NCI-H1092 treated with DMSO at 0.1 percent for 48 hours (cell line): Measurements from ENCODE around the gene PTPN1.
A peak's percentile ranks its signal among the peaks of the same experiment; 100 is the strongest.
"Not testable (repeated sequence)": the region's sequence is repeated elsewhere in the genome, so short reads cannot be mapped to it uniquely, and the experiment has no call there.

Experiments used
- DNase-seq: peaks from one replicate; lab custom pipeline; 2025; lab: John Stamatoyannopoulos, UW

PTPN1 gene

DNA sequence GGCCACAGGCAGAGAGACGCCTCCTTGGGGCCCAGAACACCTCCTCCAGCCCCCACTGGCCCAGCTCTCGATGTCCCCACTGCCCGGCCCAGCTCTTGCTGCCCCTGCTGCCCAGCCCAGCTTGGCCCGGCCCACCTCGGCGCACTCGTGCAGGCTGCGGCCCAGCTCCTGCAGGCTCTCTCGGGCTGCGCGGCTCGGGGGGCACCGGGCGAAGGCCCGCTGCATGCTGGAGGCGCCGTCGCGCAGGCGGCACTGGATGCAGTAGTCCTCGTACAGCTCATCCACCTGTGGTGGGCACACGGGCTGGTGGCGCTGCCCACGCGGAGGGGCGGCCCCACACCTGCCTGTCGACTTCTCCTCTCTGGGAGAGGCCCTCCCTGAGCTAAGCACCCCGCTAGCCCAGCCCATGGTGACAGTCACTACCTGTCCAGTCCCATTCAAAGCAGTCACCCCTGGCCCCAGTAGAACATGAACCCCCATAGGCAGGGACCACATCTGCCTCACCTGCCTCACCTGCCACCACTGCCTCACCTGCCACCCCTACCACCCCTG is 99.3 kb downstream of the PTPN1 start:
- no peak for DNase-seq

DNA sequence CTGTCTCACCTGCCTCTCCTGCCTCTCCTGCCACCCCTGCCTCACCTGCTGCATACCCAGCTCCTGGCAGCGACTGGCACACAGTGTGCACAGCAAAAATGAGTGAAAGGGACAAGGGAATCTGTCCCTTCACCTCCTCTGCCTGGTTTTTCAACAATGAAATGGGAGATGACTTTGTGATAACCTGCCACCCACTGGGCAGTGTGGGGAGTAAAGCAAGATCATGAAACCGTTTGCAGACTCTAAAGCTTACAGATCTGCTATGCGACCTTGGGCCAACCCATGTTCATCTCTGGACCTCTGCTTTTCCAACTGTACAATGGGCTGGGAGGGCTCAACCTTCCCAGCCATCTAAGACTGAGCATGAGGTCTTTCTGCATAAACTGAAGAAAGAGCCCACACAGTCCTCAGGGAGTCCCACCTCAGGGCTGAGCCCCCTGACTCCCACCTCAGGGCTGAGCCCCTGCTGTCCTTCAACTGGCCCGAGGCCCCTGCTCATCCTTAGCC is 100.1 kb downstream of the PTPN1 start:
- DNase-seq: peak; percentile 1

DNA sequence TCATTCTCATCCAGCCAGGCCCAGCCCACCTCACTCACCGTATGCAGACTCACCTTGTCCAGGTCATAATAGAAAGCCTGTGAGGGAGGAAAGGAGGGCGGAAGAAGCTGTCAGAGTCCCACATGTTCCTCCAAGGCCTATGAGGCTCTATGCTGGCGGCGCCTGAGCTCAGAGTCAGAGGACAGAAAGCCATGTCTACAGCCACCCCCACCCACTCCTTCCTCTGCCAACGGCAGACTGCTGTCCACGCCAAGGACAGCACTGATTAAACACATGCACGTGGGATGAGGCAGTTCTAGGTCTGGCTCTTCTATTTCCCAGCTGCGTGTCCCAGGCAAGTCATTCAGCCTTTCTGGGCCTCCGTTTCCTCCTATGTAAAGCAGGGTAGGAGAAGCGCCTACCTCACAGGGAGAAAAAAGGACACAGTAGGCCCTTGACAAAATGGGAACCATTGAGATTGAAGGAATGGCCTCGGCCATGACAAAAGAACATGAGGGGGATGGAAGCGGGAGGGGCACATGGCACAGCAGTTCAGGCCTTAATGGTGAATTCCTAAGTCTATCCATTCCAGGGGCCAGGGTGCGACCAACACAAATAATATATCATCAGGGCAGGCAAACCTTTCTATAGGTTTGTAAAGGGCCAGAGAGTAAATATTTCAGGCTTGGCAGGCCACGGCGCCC is 101.1 kb downstream of the PTPN1 start:
- no peak for DNase-seq

DNA sequence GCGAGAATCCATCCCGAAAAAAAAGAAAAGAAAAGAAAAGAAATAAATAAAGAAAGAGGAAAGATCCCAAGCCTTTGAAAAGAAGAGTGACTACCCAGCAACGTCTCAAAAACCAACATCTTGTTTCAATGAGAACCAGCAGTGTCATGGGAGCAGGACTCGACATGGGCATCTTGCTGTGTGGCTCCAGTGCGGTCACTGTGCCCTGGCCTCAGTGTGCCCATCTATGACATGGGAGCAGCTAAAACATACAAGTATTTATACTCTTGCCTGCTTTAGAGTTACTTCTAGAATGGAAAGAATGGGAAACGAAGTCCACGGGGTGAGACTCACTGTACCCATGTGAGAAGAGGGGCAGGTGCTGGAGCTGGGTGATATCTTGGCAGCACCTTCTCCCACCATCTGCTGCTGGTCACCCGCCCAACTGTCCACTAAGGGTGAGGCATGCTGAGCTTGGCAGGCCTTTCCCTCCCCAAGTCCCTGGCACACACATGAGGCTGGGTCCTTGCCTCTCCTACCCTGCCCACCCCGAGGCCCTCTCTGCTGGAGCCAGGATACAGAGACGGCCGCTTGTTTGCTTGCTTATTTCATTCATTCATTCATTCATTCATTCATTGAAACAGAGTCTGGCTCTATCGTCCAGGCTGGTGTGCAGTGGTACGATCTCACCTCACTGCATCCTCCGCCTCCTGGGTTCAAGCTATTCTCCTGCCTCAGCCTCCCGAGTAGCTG is 103.4 kb downstream of the PTPN1 start:
- DNase-seq: no peak

DNA sequence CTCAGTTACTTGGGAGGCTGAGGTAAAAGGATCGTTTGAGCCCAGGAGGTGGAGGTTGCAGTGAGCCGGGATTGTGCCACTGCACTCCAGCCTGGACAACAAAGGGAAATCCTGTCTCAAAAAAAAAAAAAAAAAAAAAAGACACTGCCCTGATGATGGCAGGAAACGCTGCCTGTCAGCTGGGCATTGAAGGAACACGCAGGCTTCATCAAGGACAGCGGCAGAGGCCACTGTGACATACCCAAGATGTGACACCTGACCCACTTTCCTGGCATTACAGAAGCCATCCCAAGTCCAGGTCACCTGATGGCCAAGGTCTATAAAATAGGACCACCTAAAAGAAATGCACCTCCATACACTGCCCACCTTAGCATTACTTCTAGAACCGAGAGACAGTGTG is 105.2 kb downstream of the PTPN1 start:
- DNase-seq: no peak

DNA sequence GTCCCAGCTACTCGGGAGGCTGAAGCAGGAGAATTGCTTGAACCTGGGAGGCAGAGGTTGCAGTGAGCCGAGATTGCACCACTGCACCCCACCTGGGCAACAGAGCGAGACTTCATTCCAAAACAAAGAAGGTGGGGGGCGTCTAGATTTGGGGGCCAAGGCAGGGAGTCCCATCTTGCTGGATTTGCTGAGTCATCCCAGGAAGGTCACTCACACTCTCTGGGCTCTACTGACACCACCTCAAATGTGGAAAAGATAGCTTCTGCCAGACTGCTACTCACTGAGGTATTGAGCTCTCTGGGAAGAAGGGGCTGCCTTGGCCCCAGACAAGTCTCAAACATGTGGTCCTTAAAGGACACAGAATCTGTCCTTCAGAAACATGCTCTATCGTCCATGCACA is 106.8 kb downstream of the PTPN1 start:
- DNase-seq: no peak

DNA sequence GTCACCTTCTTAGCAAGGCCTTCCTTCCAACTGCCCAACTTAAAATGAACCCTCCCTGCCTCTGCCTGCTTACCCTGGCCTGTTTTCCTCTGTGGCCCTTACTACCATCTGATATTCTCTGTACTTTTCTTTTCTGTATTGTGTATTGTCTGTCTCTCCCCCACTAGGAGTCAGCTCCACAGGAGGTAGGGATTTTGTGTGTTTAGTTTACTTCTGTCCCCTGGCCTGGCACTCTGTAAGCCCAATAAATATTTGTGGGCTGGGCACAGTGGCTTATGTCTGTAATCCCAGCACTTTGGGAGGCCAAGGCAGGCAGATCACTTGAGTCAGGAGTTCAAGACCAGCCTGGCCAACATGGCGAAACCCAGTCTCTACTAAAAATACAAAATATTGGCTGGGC is 108.4 kb downstream of the PTPN1 start:
- no peak for DNase-seq

DNA sequence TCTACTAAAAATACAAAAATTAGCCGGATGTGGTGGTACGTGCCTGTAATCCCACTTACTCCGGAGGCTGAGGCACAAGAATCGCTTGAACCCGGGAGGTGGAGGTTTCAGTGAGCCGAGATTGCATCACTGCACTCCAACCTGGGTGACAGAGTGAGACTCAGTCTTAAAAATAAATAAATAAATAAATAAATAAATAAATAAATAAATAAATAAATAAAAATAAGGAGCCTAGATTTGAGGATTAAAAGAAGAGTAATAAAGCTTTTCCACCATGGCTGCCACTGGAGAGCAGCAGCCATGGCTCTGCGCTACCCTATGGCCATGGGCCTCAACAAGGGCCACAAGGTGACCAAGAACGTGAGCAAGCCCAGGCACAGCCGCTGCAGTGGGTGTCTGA is 110.3 kb downstream of the PTPN1 start:
- DNase-seq: not testable (repeated sequence)

DNA sequence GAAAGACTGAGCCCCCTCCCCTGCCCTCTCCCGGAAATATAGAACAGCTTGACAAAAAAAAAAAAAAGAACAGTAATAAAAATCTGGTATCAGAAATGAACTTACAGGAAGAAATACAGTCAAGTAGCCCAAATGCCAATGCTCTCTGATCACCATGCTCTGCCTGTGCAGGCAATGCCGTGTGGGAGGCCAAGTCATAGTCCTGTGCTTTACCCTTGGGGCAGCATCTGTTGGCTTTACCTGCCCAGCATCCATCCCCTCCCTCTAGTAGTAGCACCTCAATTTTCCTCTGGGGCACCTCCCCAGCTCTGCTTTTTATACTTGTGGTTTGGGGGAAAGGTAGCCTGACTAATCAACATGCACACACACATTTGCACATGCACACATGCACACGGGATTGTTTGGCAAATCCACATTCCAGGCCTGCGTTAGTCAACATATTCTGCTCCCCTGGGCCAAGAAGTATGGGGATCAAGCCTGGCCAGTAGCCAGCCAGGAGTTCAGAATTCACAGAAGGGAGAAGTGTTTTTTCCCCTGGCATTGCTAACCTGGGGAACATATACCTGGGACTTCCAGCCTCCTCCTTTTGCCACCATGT is 111.0 kb downstream of the PTPN1 start:
- DNase-seq: no peak

DNA sequence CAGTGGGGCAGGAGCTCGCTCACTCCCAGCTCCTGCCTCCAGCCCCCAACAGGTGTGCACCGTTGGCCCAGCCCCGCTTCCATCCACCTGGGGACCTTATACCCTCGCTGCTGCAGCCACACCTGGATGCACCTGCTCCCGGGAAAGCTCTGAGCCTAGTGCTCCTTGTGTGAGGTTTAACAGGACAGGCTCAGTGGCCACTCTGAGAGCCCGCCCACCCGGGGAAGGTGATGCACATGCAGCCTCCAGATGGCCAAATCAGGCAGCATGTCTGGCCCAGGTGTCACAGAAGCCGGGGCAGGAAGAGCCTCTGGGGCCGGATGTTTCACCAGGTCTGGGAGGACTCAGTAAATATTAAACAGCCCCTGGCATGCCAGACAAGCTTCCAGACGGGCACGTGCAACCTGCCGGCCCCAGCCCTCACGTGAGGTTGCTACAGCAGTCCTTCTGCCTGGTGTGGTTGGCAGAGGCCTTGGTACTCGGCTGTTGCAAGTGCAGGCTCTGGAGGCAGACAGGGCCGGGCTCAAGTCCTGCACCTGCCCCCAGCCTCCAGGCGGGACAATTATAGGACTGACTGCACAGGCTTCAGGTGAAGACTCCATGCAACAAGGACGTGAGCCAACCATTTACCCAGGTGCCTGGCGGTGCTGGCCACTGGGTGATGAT is 114.3 kb downstream of the PTPN1 start:
- DNase-seq: peak; percentile 12

DNA sequence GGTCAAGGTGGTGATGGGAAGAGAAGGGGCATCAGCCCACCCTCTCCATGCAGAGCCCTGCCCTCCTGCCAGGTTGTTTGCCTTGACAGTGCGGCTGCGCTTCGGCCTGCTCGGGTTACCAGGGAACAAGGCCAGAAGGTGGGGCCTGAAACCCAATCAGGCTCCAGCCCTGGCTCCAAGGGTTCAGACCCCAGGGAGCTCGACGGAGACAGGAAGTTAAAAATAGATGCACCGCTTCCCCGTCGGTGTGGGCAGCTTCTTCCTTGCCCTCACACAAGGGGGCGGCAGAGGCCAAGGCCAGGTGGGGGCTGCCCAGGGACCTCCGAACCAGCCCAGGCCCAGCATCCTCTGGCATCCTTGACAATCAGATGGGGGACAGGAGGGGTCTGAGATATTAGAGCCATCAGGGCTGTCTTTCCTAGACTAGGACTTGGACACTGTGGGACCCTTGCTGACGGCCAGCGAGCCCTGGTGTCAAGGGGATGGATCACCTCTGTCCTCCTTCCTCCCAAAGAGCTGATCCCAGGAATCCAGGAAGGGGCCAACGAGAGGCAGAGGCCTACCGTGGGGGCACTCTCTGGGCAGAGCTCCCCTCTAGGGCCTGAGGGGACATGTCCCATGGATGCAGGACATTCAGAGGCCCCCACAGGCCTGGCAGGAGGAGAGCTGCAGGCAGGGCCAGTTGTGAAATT is 115.9 kb downstream of the PTPN1 start:
- peak; percentile 29 for DNase-seq

DNA sequence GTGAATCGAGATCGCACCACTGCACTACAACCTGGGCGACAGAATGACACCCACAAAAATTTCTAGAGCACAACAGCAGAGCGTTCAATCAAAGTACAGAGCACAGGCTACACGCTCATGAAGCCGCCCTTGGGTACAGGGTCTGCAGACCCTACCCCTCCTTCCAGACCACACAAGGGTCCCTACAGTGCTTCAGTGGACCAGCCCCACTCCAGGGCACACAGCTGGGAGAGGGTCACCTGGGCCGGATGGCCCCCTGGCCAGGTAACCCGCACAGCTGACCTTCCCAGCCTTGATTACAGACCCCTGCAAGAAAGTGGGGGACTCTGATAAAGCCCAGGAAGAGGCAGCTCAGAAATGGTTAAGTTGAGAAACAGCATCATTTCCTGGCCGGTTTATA is 117.6 kb downstream of the PTPN1 start:
- DNase-seq: no peak

DNA sequence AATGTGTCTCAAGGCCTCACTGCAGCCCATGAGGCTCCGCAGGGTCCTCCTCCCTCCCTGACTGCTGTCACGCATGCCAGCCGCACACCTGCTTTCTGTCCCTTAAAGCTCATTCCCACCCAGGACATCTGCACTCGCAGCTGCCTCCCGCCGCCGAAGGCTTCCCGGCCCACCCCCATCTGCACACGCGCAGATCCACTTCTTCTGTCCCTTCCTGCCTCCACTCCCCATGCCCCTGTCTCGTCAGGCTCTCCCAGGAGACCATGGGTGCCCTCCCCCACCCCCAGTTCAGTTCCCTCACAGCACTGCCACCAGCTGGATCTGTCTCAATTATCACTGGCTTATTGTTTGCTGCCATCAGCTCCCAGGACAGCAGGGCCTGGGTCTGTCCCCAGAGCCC is 118.1 kb downstream of the PTPN1 start:
- DNase-seq: peak; percentile 7

DNA sequence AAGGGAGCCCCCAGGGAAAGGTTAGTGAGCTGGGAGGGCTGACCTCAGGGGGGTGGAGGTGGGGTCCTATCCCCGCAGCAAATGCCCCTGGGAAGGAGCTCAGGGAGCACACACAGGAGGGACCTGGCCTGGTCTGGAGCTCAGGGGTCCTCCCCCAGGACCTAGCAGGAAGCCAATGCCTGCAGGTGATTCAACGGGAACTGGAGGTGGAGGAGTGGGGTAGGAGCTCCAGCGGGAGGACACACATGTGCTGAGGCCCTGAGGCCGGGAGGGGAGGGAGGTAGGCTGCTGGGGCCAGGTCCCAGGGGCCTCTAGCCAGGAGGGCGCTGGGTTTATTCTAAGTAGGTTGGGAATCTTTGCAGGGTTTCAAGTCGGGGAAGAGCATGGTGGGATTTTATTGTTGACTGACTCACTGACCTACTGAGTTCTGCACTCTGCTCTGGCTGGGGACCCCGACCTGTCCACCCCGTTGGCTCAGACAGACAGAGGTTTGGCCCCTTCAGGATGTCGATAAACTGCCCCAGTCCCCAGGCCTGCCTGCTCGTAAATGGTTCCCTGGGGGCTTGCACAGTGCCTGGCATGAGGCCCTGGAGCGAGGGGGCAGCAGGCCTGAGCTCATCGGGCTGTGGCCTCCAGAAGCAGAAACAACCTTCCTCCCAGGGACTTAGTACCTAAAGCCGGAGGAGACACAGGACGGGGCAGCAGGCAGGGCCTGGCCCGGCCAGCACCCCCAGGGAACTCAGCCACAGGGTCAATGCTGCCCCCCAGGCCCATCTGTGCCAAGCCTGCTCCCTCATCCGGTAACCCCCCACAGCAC is 118.9 kb downstream of the PTPN1 start:
- DNase-seq: no peak

DNA sequence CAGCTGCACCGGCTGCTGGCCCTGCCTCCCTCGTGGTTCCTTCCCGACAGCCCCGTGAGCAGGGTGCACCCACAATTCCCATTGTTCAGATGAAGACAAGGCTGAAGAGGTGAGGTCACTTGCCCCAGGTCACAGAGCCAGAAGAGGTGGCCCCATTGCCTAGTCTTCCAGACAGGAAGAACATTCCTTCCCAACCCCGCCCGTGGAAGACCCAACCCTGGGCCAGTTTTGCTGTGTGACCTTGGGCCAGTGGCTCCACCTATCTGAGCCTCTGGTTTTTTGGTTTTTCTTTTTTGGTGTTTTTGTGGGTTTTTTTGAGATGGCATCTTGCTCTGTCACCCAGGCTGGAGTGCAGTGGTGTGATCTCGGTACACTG is 119.5 kb downstream of the PTPN1 start:
- DNase-seq: no peak

DNA sequence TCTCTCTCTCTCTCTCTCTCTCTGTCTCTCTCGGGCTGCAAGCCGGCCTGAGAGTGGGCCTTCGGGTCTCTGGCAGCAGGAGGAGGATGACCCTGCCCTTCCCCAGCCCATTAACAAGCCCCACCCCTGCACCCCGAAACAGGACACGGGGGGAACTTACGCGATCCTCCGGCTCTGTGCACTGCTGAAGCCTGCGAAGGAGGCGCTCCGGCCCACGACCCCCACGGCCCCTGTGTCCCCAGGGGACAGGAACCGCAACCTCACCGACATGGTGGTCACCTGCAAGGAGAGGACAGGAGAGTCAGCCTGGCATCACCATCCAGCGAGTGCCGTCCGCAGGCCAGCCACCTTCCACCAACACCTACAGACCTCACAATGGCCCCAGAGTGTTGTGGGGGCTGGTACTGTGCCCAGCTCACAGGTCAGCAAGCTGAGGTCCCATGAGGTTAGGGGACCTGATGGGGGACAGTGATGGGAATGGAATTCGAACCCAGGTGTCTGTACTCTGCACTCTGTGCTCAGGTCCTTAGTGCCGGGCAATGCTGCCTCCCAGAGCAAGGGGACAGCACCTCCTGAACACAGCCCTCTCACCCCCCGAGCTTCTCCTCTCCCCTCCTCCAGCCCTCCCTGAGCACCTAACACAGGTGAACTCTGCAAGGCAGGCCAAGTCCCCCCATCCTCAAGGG is 120.5 kb downstream of the PTPN1 start:
- DNase-seq: no peak

DNA sequence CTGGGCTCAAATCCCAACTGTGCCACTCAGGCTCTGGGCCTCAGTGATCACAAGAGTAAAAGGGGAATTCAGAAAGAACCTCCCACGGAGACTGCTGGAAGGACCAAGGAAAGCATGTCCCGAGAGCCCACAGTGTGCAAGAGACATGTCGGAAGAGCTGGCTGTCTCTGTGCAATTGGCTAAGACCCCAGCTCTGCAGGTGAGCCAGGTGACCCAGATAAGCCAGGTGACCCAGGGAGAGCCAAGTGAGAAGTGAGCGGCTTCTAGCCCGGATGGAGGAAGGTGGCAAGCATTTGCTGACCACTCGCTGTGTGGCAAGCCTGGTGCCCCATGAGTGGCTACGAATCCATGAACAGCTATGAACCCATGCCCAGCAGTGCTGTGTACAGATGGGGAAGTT is 122.1 kb downstream of the PTPN1 start:
- DNase-seq: no peak

DNA sequence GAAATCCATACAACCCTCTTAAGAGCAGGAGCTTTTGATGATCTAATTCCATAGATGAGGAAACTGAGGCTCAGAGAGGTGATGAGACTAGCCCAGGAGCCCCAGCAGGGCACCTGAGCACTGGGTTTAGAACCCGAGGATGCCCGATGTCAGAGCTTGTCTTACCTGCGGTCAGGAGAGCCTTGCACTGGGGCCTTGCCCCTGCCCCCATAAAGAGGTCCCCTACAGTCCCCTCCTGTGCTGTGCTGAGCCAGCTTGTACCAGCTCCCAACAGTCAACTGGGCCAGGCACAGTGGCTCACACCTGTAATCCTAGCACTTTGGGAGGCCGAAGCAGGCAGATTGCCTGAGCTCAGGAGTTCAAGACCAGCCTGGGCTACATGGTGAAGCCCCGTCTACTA is 122.5 kb downstream of the PTPN1 start:
- DNase-seq: no peak

DNA sequence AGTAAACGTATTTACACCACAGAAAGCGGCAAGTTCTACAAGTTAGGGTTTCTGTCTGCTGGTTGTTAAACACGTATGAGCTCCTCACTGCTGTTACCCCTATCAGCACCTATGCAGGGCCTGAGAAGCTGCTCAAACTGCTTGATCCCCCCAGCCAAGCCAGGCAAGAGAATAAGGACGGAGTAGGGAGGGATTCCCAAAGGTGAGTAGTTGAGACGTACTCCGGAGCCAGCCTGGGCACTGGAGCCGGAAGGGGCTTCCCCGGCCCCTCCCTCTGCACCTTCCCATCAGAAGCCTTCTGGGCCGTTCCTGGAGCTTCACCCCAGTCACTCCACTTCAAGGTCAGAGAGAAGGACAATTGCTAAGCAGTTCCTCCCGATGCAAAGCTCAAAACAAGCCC is 123.2 kb downstream of the PTPN1 start:
- DNase-seq: no peak

DNA sequence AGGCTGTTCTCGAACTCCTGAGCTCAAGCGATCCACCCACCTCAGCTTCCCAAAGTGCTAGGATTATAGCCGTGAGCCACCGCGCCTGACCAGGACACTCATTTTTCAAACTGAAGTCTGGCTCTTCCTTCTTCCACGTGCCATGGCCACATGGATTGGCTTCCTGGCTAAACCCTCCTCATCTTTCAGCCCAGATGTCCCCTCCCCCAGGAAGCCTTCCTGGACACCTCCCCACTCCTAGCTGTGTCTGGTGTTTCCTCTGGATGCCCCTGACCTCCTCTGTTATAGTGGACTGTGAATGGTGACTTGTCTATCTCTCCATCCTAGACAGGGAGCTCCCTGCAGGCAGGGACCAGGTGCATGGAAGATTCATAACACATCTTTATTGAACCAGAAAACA is 124.0 kb downstream of the PTPN1 start:
- DNase-seq: no peak
